ENCODE measurements around the gene SLC22A15.

DNA sequence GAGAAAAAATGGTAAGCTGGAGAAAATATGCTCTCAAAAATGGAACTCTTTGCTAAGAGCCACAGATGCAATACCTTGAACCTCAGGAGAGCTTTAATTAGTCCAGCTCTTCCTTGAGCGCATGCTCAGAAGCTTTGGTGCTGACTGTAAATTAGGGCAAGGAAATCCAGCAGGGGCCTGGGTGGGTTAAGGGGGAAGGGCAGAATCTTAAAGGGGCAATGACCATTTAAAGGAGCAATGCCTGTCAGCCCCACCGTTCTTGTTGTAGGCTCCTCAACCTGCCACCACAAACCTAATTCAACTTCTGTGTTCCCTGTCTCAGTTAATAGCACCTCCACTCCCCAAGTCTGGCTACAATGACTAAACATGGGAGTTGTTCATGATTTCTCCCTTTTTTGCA lies 6.8 kb upstream of the SLC22A15 start:
- no peak for TF ChIP-seq POLR2A (IDR thresholded peaks at IDR 0.05)
- TF ChIP-seq, protein P1, sequence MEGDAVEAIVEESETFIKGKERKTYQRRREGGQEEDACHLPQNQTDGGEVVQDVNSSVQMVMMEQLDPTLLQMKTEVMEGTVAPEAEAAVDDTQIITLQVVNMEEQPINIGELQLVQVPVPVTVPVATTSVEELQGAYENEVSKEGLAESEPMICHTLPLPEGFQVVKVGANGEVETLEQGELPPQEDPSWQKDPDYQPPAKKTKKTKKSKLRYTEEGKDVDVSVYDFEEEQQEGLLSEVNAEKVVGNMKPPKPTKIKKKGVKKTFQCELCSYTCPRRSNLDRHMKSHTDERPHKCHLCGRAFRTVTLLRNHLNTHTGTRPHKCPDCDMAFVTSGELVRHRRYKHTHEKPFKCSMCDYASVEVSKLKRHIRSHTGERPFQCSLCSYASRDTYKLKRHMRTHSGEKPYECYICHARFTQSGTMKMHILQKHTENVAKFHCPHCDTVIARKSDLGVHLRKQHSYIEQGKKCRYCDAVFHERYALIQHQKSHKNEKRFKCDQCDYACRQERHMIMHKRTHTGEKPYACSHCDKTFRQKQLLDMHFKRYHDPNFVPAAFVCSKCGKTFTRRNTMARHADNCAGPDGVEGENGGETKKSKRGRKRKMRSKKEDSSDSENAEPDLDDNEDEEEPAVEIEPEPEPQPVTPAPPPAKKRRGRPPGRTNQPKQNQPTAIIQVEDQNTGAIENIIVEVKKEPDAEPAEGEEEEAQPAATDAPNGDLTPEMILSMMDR (IDR thresholded peaks at IDR 0.05): no peak
